SH-SY5Y (cell line): ENCODE results near the gene RREB1.

Experiments
- GATA2 ChIP-seq: IDR thresholded peaks from 2 replicates; pipeline ENCODE4 v1.6.1; 2011; ENCODE audit warnings: mild to moderate bottlenecking, low read depth, low read length
- GATA3 ChIP-seq: IDR thresholded peaks from 2 replicates; pipeline ENCODE4 v1.6.1; 2011; ENCODE audit warnings: low read depth, mild to moderate bottlenecking, low read length, moderate library complexity

DNA sequence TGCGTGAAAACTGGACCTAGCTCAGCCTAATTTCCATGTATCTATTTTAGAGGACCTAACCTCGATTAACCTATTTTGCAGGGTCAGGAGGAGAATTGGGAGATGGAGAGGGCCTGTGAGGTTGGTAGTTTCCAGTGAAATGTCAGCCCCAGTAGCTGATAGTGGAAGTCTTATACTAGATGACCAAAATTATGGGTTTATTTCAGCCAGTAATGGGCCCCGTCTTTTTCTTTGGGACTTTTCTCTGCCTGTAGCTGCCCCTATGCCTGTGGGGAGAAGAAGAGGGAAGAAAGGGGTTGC, 37.8 kb downstream of the RREB1 start:
- TF ChIP-seq GATA3: no peak
- TF ChIP-seq GATA2: no peak
